Endothelial cell of umbilical vein (primary cell): ENCODE results near the gene DDX27. TPM values are rescaled to one million over a fixed set of nuclear protein-coding genes. Genes with fewer than 3 reads are reported as not detected.

ENCODE experiments used
- BruUV-seq: library from RNA; stranded (reverse); fragments of 400-500 nt; replicated peaks from 2 replicates; lab custom pipeline; 2021; lab: Mats Ljungman, UMichigan
- CTCF ChIA-PET: fragments of 300-600, 350-600 bp; sonication (Branson Sonifier 250); formaldehyde crosslinking; loops from one replicate; lab custom pipeline; 2021; ENCODE audit warnings: antibody characterized with exemption, inconsistent platforms; lab: Charles Lee
- POLR2A ChIA-PET: fragments of 300-600, 350-600 bp; sonication (Branson Sonifier 250); formaldehyde crosslinking; loops from one replicate; lab custom pipeline; 2021; ENCODE audit warnings: antibody characterized with exemption, inconsistent platforms; lab: Charles Lee
- DNase-seq: peaks from one replicate; pipeline ENCODE4 v3.0.0-alpha.2; 2011; ENCODE audit warnings: low read depth, low spot score
- FAIRE-seq: peaks from 2 replicates; lab custom pipeline; 2011; peaks lifted over from hg19 to GRCh38; lab: Jason Lieb, UNC
- H2AFZ ChIP-seq: 2 replicates; pipeline ENCODE4 v1.6.0; 2012; ENCODE audit warnings: low read depth, low read length, control low read depth, inconsistent platforms
- H3K27ac ChIP-seq: 2 replicates; pipeline ENCODE4 v1.5.1; 2011; ENCODE audit warnings: low read depth, mild to moderate bottlenecking, control low read depth, low read length, moderate library complexity; ENCODE audit not compliant: insufficient read depth
- H3K27me3 ChIP-seq, 2 experiments: 2 replicates each; pipeline versions ENCODE4 v1.6.0 to v1.6.1; 2011; ENCODE audit warnings: low read length in 2 of 2, mixed read lengths in 1 of 2; ENCODE audit not compliant: control insufficient read depth in 2 of 2, insufficient read depth in 2 of 2
- H3K36me3 ChIP-seq, 2 experiments: 2 replicates in 1 of 2; 3 replicates in 1 of 2; pipeline ENCODE4 v1.5.1; 2011; ENCODE audit warnings: low read length in 2 of 2, mild to moderate bottlenecking in 1 of 2, moderate library complexity in 1 of 2; ENCODE audit not compliant: control insufficient read depth in 2 of 2, insufficient read depth in 2 of 2; ENCODE audit errors: extremely low read depth in 1 of 2
- H3K4me1 ChIP-seq: 3 replicates; pipeline ENCODE4 v1.5.1; 2011; ENCODE audit warnings: mild to moderate bottlenecking, low read length; ENCODE audit not compliant: control insufficient read depth, insufficient read depth; ENCODE audit errors: extremely low read depth
- H3K4me2 ChIP-seq: 2 replicates; pipeline ENCODE4 v1.6.1; 2011; ENCODE audit warnings: low read length, control low read depth, mixed read lengths; ENCODE audit not compliant: insufficient read depth
- H3K4me3 ChIP-seq, 3 experiments: fragments of 200-600 bp in 1 of 3; sonication (generic), shearing (Covaris generic) in 1 of 3; replicated peaks in 1 of 3; 2 replicates each; pipeline ENCODE4 v1.5.1; 2011 to 2016; ENCODE audit warnings: control low read depth in 3 of 3, low read length in 3 of 3, mild to moderate bottlenecking in 2 of 3, inconsistent platforms in 1 of 3, low read depth in 1 of 3, moderate library complexity in 1 of 3; ENCODE audit not compliant: insufficient read depth in 1 of 3
- H3K79me2 ChIP-seq: 2 replicates; pipeline ENCODE4 v1.6.0; 2012; ENCODE audit warnings: low read length, inconsistent platforms; ENCODE audit not compliant: control insufficient read depth, insufficient read depth
- H3K9ac ChIP-seq: replicated peaks from 2 replicates; pipeline ENCODE3; 2011; ENCODE audit warnings: low read length, control low read depth; ENCODE audit not compliant: insufficient read depth; ENCODE audit errors: extremely low read depth
- H3K9me1 ChIP-seq: replicated peaks from 3 replicates; pipeline ENCODE4 v1.6.0; 2011; ENCODE audit warnings: mild to moderate bottlenecking, low read length; ENCODE audit not compliant: control insufficient read depth, insufficient read depth; ENCODE audit errors: extremely low read depth
- H3K9me3 ChIP-seq: replicated peaks from 2 replicates; pipeline ENCODE4 v1.5.1; 2012; ENCODE audit warnings: low read length, inconsistent platforms; ENCODE audit not compliant: control insufficient read depth, insufficient read depth
- H4K20me1 ChIP-seq: replicated peaks from 2 replicates; pipeline ENCODE3; 2011; ENCODE audit warnings: mild to moderate bottlenecking, low read length; ENCODE audit not compliant: control insufficient read depth, insufficient read depth; ENCODE audit errors: extremely low read depth
- EZH2 ChIP-seq: IDR thresholded peaks from 2 replicates; pipeline ENCODE4 v1.6.1; 2012; ENCODE audit warnings: borderline replicate concordance, low read depth, mild to moderate bottlenecking, moderate library complexity, low read length, inconsistent platforms; ENCODE audit not compliant: severe bottlenecking
- FOS ChIP-seq: IDR thresholded peaks from 2 replicates; pipeline ENCODE4 v1.6.1; 2011; ENCODE audit warnings: mild to moderate bottlenecking, low read length, moderate library complexity, borderline replicate concordance; ENCODE audit not compliant: insufficient read depth
- GATA2 ChIP-seq: IDR thresholded peaks from 2 replicates; pipeline ENCODE4 v1.7.0; 2011; ENCODE audit warnings: low read depth, mild to moderate bottlenecking, moderate library complexity, mixed read lengths, low read length; ENCODE audit not compliant: insufficient read length, insufficient read depth
- JUN ChIP-seq: IDR thresholded peaks from 2 replicates; pipeline ENCODE4 v1.6.1; 2011; ENCODE audit warnings: borderline replicate concordance, low read depth; ENCODE audit not compliant: insufficient read length, insufficient read depth
- MYC ChIP-seq: IDR thresholded peaks from one replicate; pipeline ENCODE4 v1.6.1; 2011; ENCODE audit warnings: mild to moderate bottlenecking, low read depth, low read length
- POLR2A ChIP-seq: IDR thresholded peaks from 2 replicates; pipeline ENCODE4 v1.6.1; 2012; ENCODE audit warnings: low read depth, mild to moderate bottlenecking, control low read depth, low read length
- POLR2AphosphoS5 ChIP-seq: IDR thresholded peaks from 2 replicates; pipeline ENCODE4 v1.6.1; 2012; ENCODE audit warnings: low read depth, mild to moderate bottlenecking, control low read depth, low read length, moderate library complexity; ENCODE audit not compliant: insufficient read depth
- dilution Hi-C: fragments of 300-500 bp; cut with MboI; formaldehyde crosslinking; loops from one replicate; pipeline ENCODE4 v1.15.0; 2019; ENCODE audit warnings: low sequenced_read_pairs; ENCODE audit not compliant: extremely low pct_ligation_motif_present
- intact Hi-C: fragments of 100-400 bp; cut with micrococcal nuclease; formaldehyde crosslinking; loops from one replicate; pipeline ENCODE4 v1.10.0; 2022
- polyA plus RNA-seq, 4 experiments: library from polyadenylated mRNA; depleted of rRNA in 3 of 4; stranded (reverse) in 3 of 4; unstranded in 1 of 4; fragments of >200 nt; gene quantifications; 2 replicates each; pipeline versions ENCODE4 v1.2.1 to v1.2.3, GENCODE V29; 2011 to 2012; ENCODE audit warnings: missing spikeins in 1 of 4
- total RNA-seq: library from RNA; stranded (reverse); gene quantifications from 2 replicates; pipeline ENCODE4 v1.2.3, GENCODE V29; 2021
- TF ChIP-seq, protein P1 (sequence below), 2 donors: IDR thresholded peaks; 1 replicate in 1 of 2; 2 replicates in 1 of 2; pipeline ENCODE4 v1.5.1; 2011; ENCODE audit warnings: low read length in 2 of 2, mild to moderate bottlenecking in 2 of 2, moderate library complexity in 2 of 2, control low read depth in 1 of 2, inconsistent platforms in 1 of 2, low read depth in 1 of 2; ENCODE audit not compliant: insufficient read depth in 1 of 2; ENCODE audit errors: extremely low read depth in 1 of 2
- TF ChIP-seq, protein P2 (sequence below): IDR thresholded peaks from 2 replicates; pipeline ENCODE4 v1.6.1; 2011; ENCODE audit not compliant: insufficient read depth, insufficient read length

The DDX27 gene
- total and polyA plus RNA-seq, 2 donors (not counting 3 experiments of a cell fraction or from before 2014, with no cell fraction given): 24.0 to 25.7 TPM

DNA sequence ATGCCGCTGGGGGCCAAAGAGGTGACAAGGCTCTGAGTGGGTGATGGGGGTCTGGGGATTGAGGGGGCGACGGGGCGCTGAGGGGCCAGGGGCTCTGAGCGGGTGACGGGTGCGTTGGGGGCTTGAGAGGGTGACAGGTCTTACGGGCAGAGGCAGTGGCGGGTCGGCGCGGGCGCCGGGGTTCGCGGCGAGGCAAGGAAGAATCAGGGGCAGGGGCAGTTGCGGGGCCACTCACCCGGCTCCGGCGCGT is 58.5 kb downstream of the DDX27 start:
- ChIA-PET POLR2A (interaction anchor here (0.7 to 0.8 kb wide), 3 partner anchors 10 to 43 kb away, joined by 3 to 8 read pairs (median 3); no protein-coding TSS in a partner anchor), CTCF (interaction anchor here (4.2 kb wide), 1 partner anchor 31 kb away, joined by 16 read pairs; no protein-coding TSS in a partner anchor)
- no peak for DNase-seq
- TF ChIP-seq, protein P1, sequence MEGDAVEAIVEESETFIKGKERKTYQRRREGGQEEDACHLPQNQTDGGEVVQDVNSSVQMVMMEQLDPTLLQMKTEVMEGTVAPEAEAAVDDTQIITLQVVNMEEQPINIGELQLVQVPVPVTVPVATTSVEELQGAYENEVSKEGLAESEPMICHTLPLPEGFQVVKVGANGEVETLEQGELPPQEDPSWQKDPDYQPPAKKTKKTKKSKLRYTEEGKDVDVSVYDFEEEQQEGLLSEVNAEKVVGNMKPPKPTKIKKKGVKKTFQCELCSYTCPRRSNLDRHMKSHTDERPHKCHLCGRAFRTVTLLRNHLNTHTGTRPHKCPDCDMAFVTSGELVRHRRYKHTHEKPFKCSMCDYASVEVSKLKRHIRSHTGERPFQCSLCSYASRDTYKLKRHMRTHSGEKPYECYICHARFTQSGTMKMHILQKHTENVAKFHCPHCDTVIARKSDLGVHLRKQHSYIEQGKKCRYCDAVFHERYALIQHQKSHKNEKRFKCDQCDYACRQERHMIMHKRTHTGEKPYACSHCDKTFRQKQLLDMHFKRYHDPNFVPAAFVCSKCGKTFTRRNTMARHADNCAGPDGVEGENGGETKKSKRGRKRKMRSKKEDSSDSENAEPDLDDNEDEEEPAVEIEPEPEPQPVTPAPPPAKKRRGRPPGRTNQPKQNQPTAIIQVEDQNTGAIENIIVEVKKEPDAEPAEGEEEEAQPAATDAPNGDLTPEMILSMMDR (IDR thresholded peaks at IDR 0.05; ENCODE audit: extremely low read depth in 1 of 2, insufficient read depth in 1 of 2, low read depth in 1 of 2, low read length in 2 of 2): no peak
- TF ChIP-seq MYC: no peak
- TF ChIP-seq GATA2: no peak
- TF ChIP-seq JUN: no peak
- no peak for TF ChIP-seq FOS
- no peak for TF ChIP-seq POLR2AphosphoS5
- no peak for TF ChIP-seq EZH2
- TF ChIP-seq POLR2A: no peak
- TF ChIP-seq, protein P2, sequence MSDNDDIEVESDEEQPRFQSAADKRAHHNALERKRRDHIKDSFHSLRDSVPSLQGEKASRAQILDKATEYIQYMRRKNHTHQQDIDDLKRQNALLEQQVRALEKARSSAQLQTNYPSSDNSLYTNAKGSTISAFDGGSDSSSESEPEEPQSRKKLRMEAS: no peak
- Histone ChIP-seq H3K9ac (peak overlapping the region; percentile 94), H3K4me2 (peak overlapping the region; percentile 97), H3K36me3 (peaks cover 32 to 35% of the 10 kb centered on the region in 2 experiments), H3K27ac (peak overlapping the region; percentile 73), H4K20me1 (peaks cover 16% of the 10 kb centered on the region), H3K27me3 (no peaks in the 10 kb centered on the region), H3K4me3 (peak overlapping the region; percentile 77 to 97 (median 86)), H3K9me3 (no peaks in the 10 kb centered on the region), H3K4me1 (peaks cover 38% of the 10 kb centered on the region), H3K9me1 (no peaks in the 10 kb centered on the region), H3K79me2 (peaks cover 82% of the 10 kb centered on the region), H2AFZ (no peak overlapping the region)
- intact Hi-C loops (loop anchor here (2.0 kb wide), 1 partner anchor 45 kb away; no protein-coding TSS in a partner anchor), dilution Hi-C loops (no loop called here)
- BruUV-seq: no TSS peak
- no peak for FAIRE-seq
